PFSK-1 (cell line): ENCODE data around the gene PAQR4.

Source experiments
- FOXP2 ChIP-seq: optimal IDR thresholded peaks from 2 replicates; pipeline ENCODE3; 2011; ENCODE audit warnings: borderline replicate concordance, control low read depth, inconsistent platforms; ENCODE audit not compliant: insufficient read depth; ENCODE audit errors: extremely low read length, extremely low read depth
- POLR2AphosphoS5 ChIP-seq: IDR thresholded peaks from 2 replicates; pipeline ENCODE4 v1.6.1; 2012; ENCODE audit warnings: low read depth, mild to moderate bottlenecking, control low read depth, low read length, moderate library complexity
- REST ChIP-seq, 2 experiments: IDR thresholded peaks; 2 replicates each; pipeline versions ENCODE4 v1.6.1 to v1.8.0; 2011 to 2012; ENCODE audit warnings: low read depth in 2 of 2, low read length in 2 of 2, control low read depth in 1 of 2, inconsistent platforms in 1 of 2, mild to moderate bottlenecking in 1 of 2, moderate library complexity in 1 of 2; ENCODE audit not compliant: insufficient read depth in 1 of 2
- SIN3A ChIP-seq: IDR thresholded peaks from 2 replicates; pipeline ENCODE4 v1.6.1; 2012; ENCODE audit warnings: mild to moderate bottlenecking, low read length, moderate library complexity, borderline replicate concordance; ENCODE audit not compliant: insufficient read depth
- TAF1 ChIP-seq: IDR thresholded peaks from 2 replicates; pipeline ENCODE4 v1.6.1; 2012; ENCODE audit warnings: low read length, control low read depth, borderline replicate concordance; ENCODE audit not compliant: insufficient read depth

The PAQR4 gene

GRCh38 chr16:3022684-3023414, 53.7 kb downstream of the PAQR4 start:
- no peak for TF ChIP-seq REST (IDR thresholded peaks at IDR 0.05; ENCODE audit: insufficient read depth in 1 of 2, low read depth in 2 of 2, low read length in 2 of 2)
- TF ChIP-seq FOXP2, result no peak
- no peak for TF ChIP-seq SIN3A
- no peak for TF ChIP-seq TAF1
- no peak; the same call in 1 of the 2 replicates for TF ChIP-seq POLR2AphosphoS5
